Measurements from ENCODE around the gene DYNLT2B.

Gene DYNLT2B

DNA sequence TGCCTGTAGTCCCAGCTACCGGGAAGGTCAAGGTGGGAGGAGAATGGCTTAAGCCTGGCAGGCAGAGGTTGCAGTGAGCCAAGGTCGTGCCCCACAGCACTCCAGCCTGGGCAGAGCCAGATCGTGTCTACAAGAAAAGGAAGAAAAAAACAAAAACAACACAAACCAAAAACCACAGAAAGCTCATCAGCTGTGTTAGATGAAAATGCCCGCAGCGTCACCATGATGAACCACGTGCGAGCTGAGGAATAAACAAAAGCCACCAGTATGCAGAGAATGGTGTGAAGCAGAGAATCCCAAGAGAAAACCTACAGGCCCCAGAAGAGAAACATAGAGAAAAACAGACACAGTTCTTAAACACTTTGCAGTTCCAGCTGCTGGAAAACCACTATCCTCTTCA is 39.9 kb upstream of the DYNLT2B start:
- Histone ChIP-seq H3K27me3 (ENCODE audit: insufficient read depth, poor library complexity, severe bottlenecking) (no peaks in the 10 kb centered on the region), H3K27ac (replicated peaks) (no peak overlapping the region), H3K4me3 (replicated peaks; ENCODE audit: insufficient read depth, low read length) (no peak overlapping the region)
- TF ChIP-seq, protein P1, sequence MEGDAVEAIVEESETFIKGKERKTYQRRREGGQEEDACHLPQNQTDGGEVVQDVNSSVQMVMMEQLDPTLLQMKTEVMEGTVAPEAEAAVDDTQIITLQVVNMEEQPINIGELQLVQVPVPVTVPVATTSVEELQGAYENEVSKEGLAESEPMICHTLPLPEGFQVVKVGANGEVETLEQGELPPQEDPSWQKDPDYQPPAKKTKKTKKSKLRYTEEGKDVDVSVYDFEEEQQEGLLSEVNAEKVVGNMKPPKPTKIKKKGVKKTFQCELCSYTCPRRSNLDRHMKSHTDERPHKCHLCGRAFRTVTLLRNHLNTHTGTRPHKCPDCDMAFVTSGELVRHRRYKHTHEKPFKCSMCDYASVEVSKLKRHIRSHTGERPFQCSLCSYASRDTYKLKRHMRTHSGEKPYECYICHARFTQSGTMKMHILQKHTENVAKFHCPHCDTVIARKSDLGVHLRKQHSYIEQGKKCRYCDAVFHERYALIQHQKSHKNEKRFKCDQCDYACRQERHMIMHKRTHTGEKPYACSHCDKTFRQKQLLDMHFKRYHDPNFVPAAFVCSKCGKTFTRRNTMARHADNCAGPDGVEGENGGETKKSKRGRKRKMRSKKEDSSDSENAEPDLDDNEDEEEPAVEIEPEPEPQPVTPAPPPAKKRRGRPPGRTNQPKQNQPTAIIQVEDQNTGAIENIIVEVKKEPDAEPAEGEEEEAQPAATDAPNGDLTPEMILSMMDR (IDR thresholded peaks at IDR 0.05; ENCODE audit: insufficient read depth, low read length) = no peak
- no peak for TF ChIP-seq SPI1 (IDR thresholded peaks at IDR 0.05; ENCODE audit: borderline replicate concordance, low read depth)
- TF ChIP-seq, protein P2, sequence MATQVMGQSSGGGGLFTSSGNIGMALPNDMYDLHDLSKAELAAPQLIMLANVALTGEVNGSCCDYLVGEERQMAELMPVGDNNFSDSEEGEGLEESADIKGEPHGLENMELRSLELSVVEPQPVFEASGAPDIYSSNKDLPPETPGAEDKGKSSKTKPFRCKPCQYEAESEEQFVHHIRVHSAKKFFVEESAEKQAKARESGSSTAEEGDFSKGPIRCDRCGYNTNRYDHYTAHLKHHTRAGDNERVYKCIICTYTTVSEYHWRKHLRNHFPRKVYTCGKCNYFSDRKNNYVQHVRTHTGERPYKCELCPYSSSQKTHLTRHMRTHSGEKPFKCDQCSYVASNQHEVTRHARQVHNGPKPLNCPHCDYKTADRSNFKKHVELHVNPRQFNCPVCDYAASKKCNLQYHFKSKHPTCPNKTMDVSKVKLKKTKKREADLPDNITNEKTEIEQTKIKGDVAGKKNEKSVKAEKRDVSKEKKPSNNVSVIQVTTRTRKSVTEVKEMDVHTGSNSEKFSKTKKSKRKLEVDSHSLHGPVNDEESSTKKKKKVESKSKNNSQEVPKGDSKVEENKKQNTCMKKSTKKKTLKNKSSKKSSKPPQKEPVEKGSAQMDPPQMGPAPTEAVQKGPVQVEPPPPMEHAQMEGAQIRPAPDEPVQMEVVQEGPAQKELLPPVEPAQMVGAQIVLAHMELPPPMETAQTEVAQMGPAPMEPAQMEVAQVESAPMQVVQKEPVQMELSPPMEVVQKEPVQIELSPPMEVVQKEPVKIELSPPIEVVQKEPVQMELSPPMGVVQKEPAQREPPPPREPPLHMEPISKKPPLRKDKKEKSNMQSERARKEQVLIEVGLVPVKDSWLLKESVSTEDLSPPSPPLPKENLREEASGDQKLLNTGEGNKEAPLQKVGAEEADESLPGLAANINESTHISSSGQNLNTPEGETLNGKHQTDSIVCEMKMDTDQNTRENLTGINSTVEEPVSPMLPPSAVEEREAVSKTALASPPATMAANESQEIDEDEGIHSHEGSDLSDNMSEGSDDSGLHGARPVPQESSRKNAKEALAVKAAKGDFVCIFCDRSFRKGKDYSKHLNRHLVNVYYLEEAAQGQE (IDR thresholded peaks at IDR 0.05; ENCODE audit: insufficient replicate concordance, low read depth) = no peak
- no peak for TF ChIP-seq POLR2AphosphoS5 (IDR thresholded peaks at IDR 0.05; ENCODE audit: low read depth)
- TF ChIP-seq GABPA (IDR thresholded peaks at IDR 0.05; ENCODE audit: low read depth) = no peak
- DNase-seq (ENCODE audit: low read depth in 1 of 2, low spot score in 1 of 2) = no peak

DNA sequence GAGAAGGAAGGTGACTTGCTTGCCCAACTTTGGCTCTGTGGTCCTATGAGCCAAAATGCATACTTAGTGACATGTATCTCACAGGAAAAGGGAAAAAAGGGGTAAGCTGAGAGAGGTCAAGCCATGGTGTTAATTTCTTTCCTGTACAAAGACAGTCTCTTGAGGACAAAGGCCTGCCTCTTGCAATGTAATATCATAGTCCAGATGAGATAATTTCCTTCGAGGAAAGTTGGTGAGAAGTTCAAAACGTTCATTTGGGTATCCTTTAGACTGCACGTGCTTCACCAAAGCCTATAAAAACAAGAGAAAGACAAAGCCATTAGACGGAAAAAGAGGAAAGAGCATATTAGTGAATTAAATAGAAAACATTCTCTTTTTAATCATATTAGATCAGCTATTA is 38.5 kb upstream of the DYNLT2B start:
- no peak for DNase-seq (ENCODE audit: low read depth in 1 of 2, low spot score in 1 of 2)
- no peak overlapping the region for H3K4me3 ChIP-seq (replicated peaks; ENCODE audit: insufficient read depth, low read length)
- H3K27me3 ChIP-seq (ENCODE audit: insufficient read depth, poor library complexity, severe bottlenecking) = no peaks in the 10 kb centered on the region
- H3K27ac ChIP-seq (replicated peaks) = no peak overlapping the region
- no peak for TF ChIP-seq POLR2AphosphoS5 (IDR thresholded peaks at IDR 0.05; ENCODE audit: low read depth)
- TF ChIP-seq, protein P2 (IDR thresholded peaks at IDR 0.05; ENCODE audit: insufficient replicate concordance, low read depth) = no peak
- TF ChIP-seq, protein P1 (IDR thresholded peaks at IDR 0.05; ENCODE audit: insufficient read depth, low read length) = no peak
- no peak for TF ChIP-seq SPI1 (IDR thresholded peaks at IDR 0.05; ENCODE audit: borderline replicate concordance, low read depth)
- TF ChIP-seq GABPA (IDR thresholded peaks at IDR 0.05; ENCODE audit: low read depth) = no peak

DNA sequence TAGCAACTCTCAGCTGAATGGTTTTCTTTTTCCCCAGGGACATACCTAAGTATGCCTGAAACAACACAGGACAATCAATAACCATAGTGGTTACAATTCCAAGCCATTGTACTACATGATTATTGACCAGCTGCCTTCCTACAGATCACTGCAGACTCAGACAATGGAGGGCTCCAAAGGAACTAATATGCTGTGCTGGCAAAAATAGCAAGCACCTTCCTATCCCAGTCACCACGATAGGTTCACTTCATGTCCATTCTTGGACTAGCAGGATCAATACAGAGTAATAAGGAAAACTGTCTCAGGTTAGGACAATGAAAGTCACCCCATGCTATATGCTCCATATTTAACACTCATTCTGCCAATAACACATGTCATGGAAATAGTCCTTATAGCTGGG is 37.6 kb upstream of the DYNLT2B start:
- TF ChIP-seq SPI1 (IDR thresholded peaks at IDR 0.05; ENCODE audit: borderline replicate concordance, low read depth) = no peak
- TF ChIP-seq POLR2AphosphoS5 (IDR thresholded peaks at IDR 0.05; ENCODE audit: low read depth) = no peak
- TF ChIP-seq, protein P2 (IDR thresholded peaks at IDR 0.05; ENCODE audit: insufficient replicate concordance, low read depth) = no peak
- TF ChIP-seq, protein P1 (IDR thresholded peaks at IDR 0.05; ENCODE audit: insufficient read depth, low read length) = no peak
- no peak for TF ChIP-seq GABPA (IDR thresholded peaks at IDR 0.05; ENCODE audit: low read depth)

More for the DNA sequence above, 37.6 kb upstream of the DYNLT2B start:
- Histone ChIP-seq H3K27me3 (ENCODE audit: insufficient read depth, poor library complexity, severe bottlenecking) (no peaks in the 10 kb centered on the region), H3K27ac (replicated peaks) (no peak overlapping the region), H3K4me3 (replicated peaks; ENCODE audit: insufficient read depth, low read length) (no peak overlapping the region)
- no peak for DNase-seq (ENCODE audit: low read depth in 1 of 2, low spot score in 1 of 2)
